GM18907 (cell line): ENCODE measurements around the gene ZNF286A.
"Not testable (repeated sequence)": the region's sequence is repeated elsewhere in the genome, so short reads cannot be mapped to it uniquely, and the experiment has no call there.

Source experiments
- ATAC-seq: cut with Tn5 transposase; IDR thresholded peaks from one replicate; pipeline ENCODE4 v1.9.1; 2021; ENCODE audit warnings: mild to moderate bottlenecking, moderate library complexity; ENCODE audit not compliant: unreplicated experiment

Gene ZNF286A

DNA sequence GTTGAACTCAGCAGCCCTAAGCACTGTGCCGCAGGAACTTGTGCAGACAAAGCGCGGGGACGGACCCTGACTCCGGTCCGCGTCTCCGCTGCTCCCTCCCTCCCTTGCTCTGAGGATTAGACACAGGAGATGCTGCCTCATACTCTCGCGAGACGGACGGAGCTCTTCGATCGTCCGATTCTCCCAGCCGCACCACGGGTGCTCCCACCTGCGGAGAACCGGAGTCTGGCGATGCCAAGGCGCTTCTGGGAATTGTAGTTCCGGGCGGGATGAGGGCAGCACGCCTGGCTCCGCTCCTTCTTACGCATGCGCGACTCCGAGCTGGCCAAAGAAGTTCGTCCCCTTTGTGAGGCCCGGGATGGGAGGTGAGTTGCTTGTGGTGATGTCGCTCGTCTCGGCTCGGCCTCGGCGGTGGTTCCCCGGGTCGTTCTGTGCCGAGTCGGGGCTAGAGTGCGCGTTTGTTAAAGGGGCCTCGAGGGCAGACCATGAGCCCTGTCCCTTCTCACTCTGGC lies at the start of gene ZNF286A:
TSS of gene ZNF286A (plus strand) at position 340 of the 512 bp plus-strand sequence. CDS start 578 bp downstream, outside the sequence.
- ATAC-seq = peak; percentile 99

- ATAC-seq = no peak
These were observed 49.6 kb upstream of the ZNF286A start for GRCh38 chr17:15649861-15650421.

- ATAC-seq = peak; percentile 16
These were observed 48.6 kb upstream of the ZNF286A start for GRCh38 chr17:15650741-15651582.

- peak; percentile 86 for ATAC-seq
These were observed 47.9 kb upstream of the ZNF286A start for GRCh38 chr17:15651583-15652110.

- ATAC-seq = no peak
These were observed 46.6 kb upstream of the ZNF286A start for GRCh38 chr17:15652960-15653359.

- not testable (repeated sequence) for ATAC-seq
These were observed 45.2 kb upstream of the ZNF286A start for GRCh38 chr17:15654401-15654800.

DNA sequence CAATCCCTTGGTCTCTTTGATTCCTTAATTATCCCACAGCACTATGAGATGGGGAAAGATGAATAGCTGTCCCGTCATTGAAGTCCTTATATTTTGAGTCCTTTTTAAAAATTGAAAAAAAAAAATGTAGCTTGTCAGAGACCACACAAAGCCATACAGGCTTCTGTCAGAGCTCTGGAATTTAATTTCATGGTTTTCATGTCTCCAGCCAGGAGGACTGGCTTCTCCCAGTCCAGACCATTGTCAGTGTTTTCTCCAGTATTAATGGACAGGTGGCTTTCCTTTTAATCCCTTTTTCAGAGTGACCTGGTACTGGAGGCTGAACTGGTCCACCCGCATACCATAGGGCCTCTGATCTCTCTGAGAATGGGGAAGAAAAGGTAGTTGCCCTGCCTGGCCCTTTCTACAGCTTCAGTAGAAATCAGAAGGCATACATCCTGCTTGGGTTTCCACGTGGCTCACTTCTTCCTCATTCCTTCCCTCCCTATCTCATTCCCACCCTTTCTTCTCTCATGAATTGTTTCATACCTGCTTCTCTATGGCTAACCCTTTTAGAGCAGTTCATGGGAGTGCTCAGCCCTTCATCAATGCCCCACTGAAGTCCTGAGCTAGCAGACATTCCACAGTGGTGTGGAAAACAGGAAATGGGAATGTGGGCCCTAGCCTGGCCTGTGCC lies 44.5 kb upstream of the ZNF286A start:
- no peak for ATAC-seq

GRCh38 chr17:15657868-15658267 lies 41.7 kb upstream of the ZNF286A start:
- ATAC-seq = no peak

GRCh38 chr17:15658296-15658695 lies 41.3 kb upstream of the ZNF286A start:
- no peak for ATAC-seq

GRCh38 chr17:15659236-15659635 lies 40.3 kb upstream of the ZNF286A start:
- ATAC-seq = no peak

- no peak for ATAC-seq
These were observed 39.9 kb upstream of the ZNF286A start for GRCh38 chr17:15659663-15660062.

DNA sequence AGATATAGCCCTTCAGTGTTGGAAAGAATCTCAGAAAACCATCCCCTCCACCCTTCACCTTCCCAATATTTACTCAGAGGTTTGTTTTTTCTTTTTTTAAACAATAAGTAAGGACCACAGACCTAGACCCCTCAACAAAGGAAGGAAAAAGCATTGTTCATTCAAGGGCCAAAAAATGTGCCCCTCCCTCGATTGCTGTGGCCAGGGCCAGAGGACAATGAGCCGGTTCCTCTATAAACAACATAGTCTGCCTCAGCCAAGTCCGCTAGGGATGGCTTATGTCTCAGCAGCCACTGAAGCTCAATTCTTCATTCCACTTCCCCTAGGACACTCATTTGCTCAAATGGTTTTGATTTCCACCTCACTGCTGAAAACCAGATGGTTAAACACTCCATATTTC lies 39.5 kb upstream of the ZNF286A start:
- no peak for ATAC-seq

DNA sequence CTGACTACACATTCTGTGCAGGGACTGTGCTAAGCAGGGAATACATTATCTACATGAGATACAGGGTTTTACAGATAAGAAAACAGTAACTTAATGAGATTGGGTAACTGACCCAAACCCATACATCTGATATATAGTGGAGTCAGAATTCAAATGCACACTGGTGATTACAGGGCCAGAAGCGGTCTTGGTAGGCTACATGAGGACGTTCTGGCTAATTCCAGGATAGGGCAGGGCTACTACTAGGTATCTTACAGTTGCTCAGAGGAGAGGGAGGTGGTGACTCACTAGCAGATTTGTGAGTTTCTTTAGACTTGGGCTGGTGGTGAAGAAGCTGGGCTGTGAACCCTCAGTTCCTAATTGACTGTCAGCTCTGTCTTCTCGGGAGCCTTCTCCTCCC lies 36.9 kb upstream of the ZNF286A start:
- ATAC-seq = no peak

DNA sequence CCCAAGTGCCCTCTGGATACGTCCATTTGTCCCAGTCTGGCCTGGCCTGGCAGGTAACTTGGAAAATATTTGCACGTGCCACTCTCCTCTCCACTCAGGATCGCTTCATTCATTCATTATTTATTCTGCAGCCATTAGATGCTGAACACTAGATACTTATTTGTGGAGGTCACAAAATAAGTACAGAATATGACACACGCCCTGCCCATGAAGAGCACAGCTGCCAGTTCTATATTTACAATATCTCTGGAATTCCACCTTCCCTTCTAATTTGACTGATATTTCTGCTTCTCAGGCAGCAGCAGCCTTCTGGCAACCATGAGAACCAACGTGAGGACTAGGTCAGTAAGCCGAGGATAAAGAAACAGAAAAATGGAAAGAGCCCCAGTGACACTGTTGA lies 36.4 kb upstream of the ZNF286A start:
- no peak for ATAC-seq

- no peak for ATAC-seq
These were observed 35.9 kb upstream of the ZNF286A start for GRCh38 chr17:15663691-15664090.

GRCh38 chr17:15669526-15669925 lies 30.0 kb upstream of the ZNF286A start:
- not testable (repeated sequence) for ATAC-seq

GRCh38 chr17:15674640-15675039 lies 24.9 kb upstream of the ZNF286A start:
- ATAC-seq = not testable (repeated sequence)

- not testable (repeated sequence) for ATAC-seq
These were observed 23.6 kb upstream of the ZNF286A start for GRCh38 chr17:15675991-15676390.

DNA sequence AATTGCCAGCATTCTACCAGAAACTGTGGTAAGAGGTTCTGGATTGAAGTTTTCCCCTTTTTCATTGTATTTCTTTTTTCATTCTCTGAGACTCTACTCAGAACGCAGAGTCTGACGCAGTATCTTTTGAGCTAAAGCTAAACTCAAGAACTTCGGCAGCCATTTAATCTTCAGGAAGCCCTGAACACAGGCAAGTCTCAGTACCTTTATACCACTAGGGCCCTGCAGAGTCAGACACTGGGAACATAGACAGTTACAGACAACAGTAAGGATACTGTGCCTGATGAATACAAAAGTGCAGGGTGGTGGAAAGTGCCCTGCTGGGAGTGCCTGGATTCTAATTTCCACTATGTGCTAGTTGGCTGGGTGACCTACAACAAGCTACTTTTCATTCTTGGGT lies 16.4 kb upstream of the ZNF286A start:
- not testable (repeated sequence) for ATAC-seq

- peak; percentile 91 for ATAC-seq
These were observed 15.6 kb upstream of the ZNF286A start, which contains the start of gene TRIM16 for GRCh38 chr17:15683824-15684478. TRIM16 (minus strand) TSS chr17:15684311; CDS start chr17:15651609, 32,702 bp downstream.

DNA sequence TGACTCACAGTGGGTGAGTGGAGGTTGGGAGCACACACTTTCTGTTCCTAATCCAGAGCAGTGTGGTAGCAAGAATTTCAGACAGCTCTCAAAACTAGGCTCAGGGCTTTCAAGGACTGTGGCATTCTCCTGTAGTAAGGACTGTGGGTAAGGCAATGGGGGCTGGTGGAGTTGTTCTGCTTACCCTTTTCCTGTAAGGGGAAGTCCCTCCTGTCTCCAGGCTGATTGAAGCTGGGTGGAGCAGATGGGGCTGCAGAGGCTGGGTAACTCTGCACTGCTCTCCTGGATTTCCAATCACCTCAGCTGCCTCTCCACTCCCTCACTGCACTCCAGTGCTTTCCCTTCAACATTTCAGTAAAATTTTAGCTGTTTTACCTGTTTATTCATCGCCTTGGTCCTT lies 12.1 kb upstream of the ZNF286A start:
- ATAC-seq = not testable (repeated sequence)
